Upper lobe of right lung (tissue), 1 donor: ENCODE measurements around the gene HIKESHI. TPM values are rescaled to one million over a fixed set of nuclear protein-coding genes. Genes with fewer than 3 reads are reported as not detected.

Experiments
- ATAC-seq: fragments of 200-7000 bp; cut with Tn5 transposase; one replicate; pipeline ENCODE4 v1.9.1; 2020; ENCODE audit warnings: mild to moderate bottlenecking, moderate library complexity
- DNase-seq: peaks from one replicate; pipeline ENCODE4 v3.0.0-alpha.2; 2020
- H3K27ac ChIP-seq: fragments of 200-600 bp; one replicate; pipeline ENCODE4 v1.8.0; 2022
- H3K27me3 ChIP-seq: fragments of 200-600 bp; one replicate; pipeline ENCODE4 v1.8.0; 2022; ENCODE audit warnings: mild to moderate bottlenecking
- H3K36me3 ChIP-seq: fragments of 200-600 bp; one replicate; pipeline ENCODE4 v1.8.0; 2022
- H3K4me1 ChIP-seq: fragments of 200-600 bp; one replicate; pipeline ENCODE4 v1.8.0; 2022
- H3K4me3 ChIP-seq: fragments of 200-600 bp; one replicate; pipeline ENCODE4 v1.8.0; 2022; ENCODE audit warnings: mild to moderate bottlenecking
- H3K9me3 ChIP-seq: fragments of 200-600 bp; one replicate; pipeline ENCODE4 v1.8.0; 2022
- intact Hi-C: fragments of 100-400 bp; cut with DNase I; formaldehyde crosslinking; loops from one replicate; pipeline ENCODE4 v1.11.0; 2022
- total RNA-seq: library from RNA; stranded (reverse); fragmentation: NEBNext Ultra II Directional; extraction: Animal tissue kit (Norgen Biotek cat#: 25700); gene quantifications from one replicate; pipeline ENCODE4 v1.2.1, GENCODE V29; 2021
- TF ChIP-seq, protein P1 (sequence below): fragments of 200-600 bp; IDR thresholded peaks from one replicate; pipeline ENCODE4 v1.8.0; 2022; ENCODE audit warnings: antibody characterized with exemption
- donor health status: DM: no; HTN: yes; CAD: no; lungs with severe emphysema.

HIKESHI gene
- total RNA-seq, 1 donor from 2014 or later, result 23.9 TPM

DNA sequence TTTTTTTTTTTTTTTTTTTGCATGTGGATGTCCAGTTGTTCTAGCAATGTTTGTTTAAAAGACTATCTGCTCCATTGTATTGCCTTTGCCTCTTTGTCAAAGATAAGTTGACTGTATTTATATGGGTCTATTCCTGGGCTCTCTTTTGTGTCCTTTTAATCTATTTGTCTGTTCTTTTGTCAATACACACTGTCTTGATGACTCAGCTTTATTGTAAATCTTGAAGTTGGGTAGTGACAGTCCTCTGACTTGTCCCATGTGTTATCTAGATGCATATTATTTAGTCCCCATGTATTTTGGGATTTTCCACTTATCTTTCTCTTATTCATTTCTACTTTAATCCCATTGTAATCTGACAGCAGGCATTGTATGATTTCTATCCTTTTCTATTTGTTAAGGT is 75.9 kb downstream of the HIKESHI start:
- Histone ChIP-seq H3K36me3 (no peaks in the 10 kb centered on the region), H3K27ac (no peak overlapping the region), H3K9me3 (no peaks in the 10 kb centered on the region), H3K4me1 (peaks cover 5% of the 10 kb centered on the region), H3K4me3 (no peak overlapping the region), H3K27me3 (no peaks in the 10 kb centered on the region)
- TF ChIP-seq, protein P1, sequence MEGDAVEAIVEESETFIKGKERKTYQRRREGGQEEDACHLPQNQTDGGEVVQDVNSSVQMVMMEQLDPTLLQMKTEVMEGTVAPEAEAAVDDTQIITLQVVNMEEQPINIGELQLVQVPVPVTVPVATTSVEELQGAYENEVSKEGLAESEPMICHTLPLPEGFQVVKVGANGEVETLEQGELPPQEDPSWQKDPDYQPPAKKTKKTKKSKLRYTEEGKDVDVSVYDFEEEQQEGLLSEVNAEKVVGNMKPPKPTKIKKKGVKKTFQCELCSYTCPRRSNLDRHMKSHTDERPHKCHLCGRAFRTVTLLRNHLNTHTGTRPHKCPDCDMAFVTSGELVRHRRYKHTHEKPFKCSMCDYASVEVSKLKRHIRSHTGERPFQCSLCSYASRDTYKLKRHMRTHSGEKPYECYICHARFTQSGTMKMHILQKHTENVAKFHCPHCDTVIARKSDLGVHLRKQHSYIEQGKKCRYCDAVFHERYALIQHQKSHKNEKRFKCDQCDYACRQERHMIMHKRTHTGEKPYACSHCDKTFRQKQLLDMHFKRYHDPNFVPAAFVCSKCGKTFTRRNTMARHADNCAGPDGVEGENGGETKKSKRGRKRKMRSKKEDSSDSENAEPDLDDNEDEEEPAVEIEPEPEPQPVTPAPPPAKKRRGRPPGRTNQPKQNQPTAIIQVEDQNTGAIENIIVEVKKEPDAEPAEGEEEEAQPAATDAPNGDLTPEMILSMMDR, result no peak
- ATAC-seq (no peak), DNase-seq (no peak)
- intact Hi-C loops, result no loop called here

DNA sequence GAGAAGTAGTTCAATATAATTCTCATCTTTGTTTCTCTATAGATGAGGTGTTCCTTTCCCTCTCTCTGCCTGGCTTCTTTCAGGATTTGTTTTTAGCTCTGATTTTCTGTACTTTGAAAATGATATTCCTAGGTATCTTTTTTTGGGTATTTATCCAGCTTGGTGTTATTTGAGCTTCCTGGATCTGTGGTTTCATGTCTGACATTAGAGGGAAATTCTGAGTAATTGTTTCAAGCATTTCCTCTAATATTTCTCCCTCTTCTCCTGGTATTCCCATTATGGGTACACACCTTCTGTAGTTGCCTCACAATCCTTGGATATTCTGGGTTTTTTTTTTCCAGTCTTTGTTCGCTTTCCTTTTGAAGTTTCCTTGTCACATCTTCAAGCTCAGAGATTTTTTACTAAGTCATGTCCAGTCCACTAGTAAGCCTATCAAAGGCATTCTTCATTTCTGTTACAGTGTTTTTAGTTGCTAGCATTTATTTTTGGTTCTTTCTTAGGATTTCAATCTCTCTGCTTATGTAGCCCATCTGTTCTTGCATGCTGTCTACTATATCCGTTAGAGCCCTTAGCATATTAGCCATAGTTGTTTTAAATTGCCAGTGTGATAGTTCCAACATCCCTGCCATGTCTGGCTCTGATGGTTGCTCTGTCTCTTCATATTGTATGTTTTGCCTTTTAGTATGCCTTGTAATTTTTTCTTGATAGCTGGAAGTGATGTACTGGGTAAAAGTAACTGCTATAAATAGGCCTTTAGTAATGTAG is 78.4 kb downstream of the HIKESHI start:
- H3K27ac ChIP-seq, result no peak overlapping the region
- DNase-seq (no peak), ATAC-seq (no peak)
- no peak overlapping the region for H3K4me3 ChIP-seq
- H3K4me1 ChIP-seq, result no peaks in the 10 kb centered on the region
- H3K27me3 ChIP-seq, result no peaks in the 10 kb centered on the region
- no peaks in the 10 kb centered on the region for H3K9me3 ChIP-seq
- TF ChIP-seq, protein P1, result no peak
- intact Hi-C loops, result no loop called here
- no peaks in the 10 kb centered on the region for H3K36me3 ChIP-seq

DNA sequence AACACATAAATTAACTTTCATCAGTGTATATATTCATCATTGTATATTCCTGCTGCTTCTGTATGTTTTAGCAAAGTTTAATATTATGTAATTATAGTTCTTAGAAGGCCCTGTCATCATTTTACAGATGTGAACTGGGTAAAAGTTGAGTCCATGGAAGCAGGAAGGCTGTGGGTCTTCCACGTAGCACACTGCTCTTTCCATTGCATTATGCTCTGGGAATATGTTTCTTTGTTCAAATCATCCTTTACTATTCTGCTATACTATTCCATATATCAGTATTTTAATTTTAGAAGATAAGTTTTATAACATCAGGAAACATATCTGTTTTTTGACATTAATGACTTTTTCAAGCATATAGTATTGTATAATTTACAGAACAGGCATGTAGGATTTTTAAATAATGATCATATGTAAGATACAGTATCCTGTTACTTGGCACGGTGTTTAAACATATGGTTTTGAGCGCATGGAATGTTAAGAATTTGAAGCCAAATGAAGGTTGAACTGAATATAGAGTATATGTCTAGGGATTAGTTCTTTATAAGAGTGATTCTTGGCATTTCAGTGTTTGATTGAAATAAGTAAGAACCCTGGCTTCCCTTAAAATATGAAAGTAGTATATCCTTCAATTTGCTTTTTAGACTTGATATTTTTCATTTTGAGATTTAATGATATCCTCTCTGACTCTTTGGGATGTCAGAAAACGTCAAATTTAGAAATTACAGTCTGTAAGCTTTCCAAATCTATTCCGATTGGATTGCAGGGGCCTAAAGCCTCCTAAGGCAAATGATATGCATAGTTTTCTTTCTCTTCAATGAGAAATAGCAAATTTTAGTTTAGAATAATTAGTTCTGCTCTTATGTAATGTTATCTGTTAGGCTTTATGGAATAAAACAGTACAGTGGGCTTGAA is 81.3 kb downstream of the HIKESHI start:
- ATAC-seq (no peak), DNase-seq (no peak)
- H3K36me3 ChIP-seq, result no peaks in the 10 kb centered on the region
- H3K27me3 ChIP-seq, result no peaks in the 10 kb centered on the region
- intact Hi-C loops, result no loop called here
- H3K4me1 ChIP-seq, result no peaks in the 10 kb centered on the region
- no peaks in the 10 kb centered on the region for H3K9me3 ChIP-seq
- TF ChIP-seq, protein P1, result no peak
- H3K4me3 ChIP-seq, result no peak overlapping the region
- no peak overlapping the region for H3K27ac ChIP-seq

DNA sequence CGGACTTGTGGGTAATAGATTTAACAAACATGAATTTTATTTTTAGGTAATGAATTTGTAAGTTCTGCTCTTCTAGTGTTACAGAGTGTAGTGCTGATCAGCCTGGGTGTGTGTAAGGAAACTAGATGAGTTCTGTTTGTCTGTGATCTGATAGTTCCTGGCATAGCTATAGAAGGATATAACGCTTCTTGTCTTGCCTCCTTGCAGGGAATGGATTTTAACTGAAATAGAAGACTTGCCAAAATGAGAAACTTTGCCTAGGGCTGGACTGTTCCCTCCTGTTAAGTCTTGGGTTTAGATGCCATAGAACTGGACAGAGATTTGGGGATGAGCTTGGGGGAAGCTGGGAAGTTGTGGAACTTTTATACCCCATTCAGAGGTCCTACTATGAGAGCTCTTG is 84.2 kb downstream of the HIKESHI start:
- intact Hi-C loops, result no loop called here
- TF ChIP-seq, protein P1, result no peak
- Histone ChIP-seq H3K27me3 (no peaks in the 10 kb centered on the region), H3K9me3 (no peaks in the 10 kb centered on the region), H3K4me3 (no peak overlapping the region), H3K4me1 (no peaks in the 10 kb centered on the region), H3K36me3 (no peaks in the 10 kb centered on the region), H3K27ac (no peak overlapping the region)
- no peak for ATAC-seq
- DNase-seq, result no peak

DNA sequence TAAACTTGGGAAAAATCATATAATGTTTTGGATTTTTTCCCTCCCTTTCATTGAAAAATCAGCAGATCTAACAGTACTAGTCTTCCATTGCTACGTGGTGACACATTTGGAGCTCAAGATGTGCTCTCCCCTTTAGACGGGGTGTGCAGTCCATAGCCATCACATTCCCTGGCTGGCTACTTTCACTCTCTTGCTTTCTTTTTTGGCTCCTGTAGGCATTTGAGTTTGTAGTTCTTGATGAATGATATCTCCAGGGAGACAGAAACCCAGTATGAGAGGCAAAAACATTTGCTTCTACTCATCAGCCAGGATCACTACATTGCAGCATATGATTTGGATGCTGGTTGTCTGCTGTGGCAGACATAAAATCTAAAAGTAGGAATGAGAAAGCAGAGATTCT is 84.7 kb downstream of the HIKESHI start:
- TF ChIP-seq, protein P1, result no peak
- H3K36me3 ChIP-seq, result no peaks in the 10 kb centered on the region
- no peaks in the 10 kb centered on the region for H3K27me3 ChIP-seq
- ATAC-seq, result no peak
- H3K4me3 ChIP-seq, result no peak overlapping the region
- H3K4me1 ChIP-seq, result no peaks in the 10 kb centered on the region
- intact Hi-C loops, result no loop called here
- no peak for DNase-seq
- no peak overlapping the region for H3K27ac ChIP-seq
- H3K9me3 ChIP-seq, result no peaks in the 10 kb centered on the region
